NT2/D1 (cell line): ENCODE data around the gene SIK3.

Experiments
- SUZ12 ChIP-seq: IDR thresholded peaks from 2 replicates; pipeline ENCODE4 v1.6.1; 2011; ENCODE audit not compliant: insufficient read length, insufficient read depth; ENCODE audit errors: extremely low read depth
- YY1 ChIP-seq: IDR thresholded peaks from 2 replicates; pipeline ENCODE4 v1.6.1; 2011; ENCODE audit not compliant: insufficient read length, insufficient read depth
- ZNF274 ChIP-seq: IDR thresholded peaks from 2 replicates; pipeline ENCODE4 v1.6.1; 2011; ENCODE audit warnings: mild to moderate bottlenecking, low read depth, low read length

DNA sequence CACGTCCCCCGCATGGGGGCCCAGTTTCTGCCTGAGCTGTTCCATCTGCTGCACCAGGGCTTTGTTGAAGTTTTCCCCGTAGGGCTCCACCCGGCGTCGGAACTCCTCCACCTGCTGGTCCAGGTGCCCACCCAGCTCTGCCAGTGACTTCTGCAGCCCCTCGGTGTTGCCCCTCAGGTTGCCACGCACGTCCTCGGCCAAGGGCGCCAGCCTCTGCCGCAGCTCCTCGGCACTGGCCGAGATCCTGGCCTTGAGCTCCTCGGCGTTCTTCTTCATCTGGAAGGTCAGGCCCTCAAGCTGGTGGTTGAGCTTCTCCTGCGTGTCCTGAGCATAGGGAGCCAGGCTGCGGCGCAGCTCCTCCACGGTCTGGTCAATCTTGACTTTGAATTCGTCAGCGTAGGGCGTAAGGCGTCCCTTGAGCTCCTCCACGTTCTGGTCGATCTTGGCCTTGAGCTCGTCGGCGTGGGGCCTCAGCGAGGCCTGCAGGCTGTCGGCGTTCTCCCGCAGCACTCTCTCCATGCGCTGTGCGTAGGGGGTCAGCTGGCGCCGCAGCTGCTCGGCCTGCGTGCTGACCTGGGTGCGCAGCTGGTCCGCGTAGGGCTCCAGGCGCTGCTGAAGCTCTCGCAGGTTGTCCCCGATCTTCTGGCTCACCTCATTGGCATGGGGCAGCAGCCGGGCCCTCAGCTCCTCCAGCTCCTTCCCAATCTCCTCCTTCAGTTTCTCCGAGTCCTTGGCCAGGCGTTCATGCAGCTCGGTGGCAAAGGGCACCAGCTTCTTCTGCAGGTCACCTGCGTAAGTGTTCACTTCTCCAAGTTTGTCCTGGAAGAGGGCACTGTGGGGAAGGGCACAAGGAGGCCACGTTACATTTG is 276.9 kb downstream of the SIK3 start:
- no peak for TF ChIP-seq YY1
- TF ChIP-seq ZNF274 = no peak
- TF ChIP-seq SUZ12 = no peak
